Measurements from ENCODE around the gene KCNQ1.
"Not testable (repeated sequence)": the region's sequence is repeated elsewhere in the genome, so short reads cannot be mapped to it uniquely, and the experiment has no call there.

The KCNQ1 gene

DNA sequence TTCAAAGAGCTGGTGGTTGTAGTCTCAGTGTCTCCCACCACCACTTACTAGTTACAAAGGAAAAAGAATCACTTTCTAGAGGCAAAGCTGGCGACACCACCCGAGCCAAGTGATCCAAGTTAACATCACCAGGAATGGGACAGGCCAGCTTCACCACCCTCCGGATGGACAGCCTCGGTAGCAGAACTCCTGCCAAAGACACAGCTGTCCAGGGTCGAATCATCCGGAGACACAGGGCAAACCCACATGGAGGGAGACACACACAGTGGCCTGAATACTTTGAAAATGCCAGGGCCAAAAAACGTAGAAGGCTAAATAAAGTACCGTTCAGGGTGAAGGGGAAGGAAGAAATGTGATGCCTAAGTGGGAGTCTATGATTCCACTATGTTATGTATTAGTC, 33.1 kb downstream of the KCNQ1 start:
- DNase-seq: no peak

- not testable (repeated sequence) for DNase-seq
These were observed 35.5 kb downstream of the KCNQ1 start for GRCh38 chr11:2480067-2480873.

DNA sequence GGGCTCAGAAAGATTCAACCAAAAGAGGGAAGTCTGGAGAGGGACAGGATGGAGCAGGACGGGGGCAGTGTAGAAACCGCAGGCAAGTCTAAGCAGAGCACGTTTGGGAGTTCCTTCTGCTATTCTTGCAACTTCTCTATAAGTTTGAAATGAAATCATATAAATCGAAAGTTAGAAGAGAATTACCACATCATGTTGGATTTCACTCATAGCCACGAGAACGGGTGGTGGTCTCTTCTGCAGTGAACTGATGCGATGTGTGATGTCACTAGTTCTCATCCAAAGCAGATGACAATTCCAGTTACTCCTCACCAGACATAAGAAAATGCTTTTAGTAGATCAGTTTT, 36.0 kb downstream of the KCNQ1 start:
- no peak for DNase-seq

- DNase-seq: no peak
These were observed 36.4 kb downstream of the KCNQ1 start for GRCh38 chr11:2481253-2481652.

DNA sequence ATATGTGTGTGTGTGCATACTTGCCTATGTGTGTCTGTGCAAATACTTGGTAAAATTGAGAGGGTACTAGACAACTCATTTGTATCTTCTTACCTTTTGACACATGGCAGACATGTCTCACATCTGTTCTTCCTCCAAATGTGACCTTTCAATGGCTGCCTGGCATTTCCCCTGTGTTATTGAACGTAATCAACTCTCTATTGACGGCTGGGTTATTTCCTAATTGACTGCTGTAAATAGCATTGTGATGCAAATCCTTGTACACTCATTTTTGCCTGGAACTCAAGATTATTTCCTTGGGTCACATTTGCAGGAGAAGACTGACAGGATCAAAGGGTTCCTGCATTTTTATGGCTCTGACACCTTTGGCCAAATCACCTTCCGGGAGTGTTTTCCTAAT, 37.4 kb downstream of the KCNQ1 start:
- no peak for DNase-seq

DNA sequence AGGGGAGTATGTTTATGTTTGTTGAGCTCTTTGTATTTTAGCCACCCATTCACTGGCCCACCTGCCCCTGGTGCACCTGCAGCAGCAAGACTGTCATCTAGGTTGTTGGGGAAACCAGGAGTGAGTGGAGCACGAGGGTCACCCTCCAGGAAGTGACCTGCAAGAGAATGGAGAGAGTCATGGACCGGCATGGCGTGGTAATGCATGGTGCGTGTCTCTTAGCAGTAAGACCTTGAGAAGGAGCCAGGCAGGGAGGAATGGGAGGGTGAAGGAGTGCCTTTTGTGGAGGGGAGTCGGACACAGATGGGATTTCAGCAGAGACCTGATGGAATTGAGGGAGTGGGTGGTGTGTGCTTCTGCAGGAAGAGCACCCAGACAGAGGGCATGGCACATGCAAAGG, 37.9 kb downstream of the KCNQ1 start:
- no peak for DNase-seq

DNA sequence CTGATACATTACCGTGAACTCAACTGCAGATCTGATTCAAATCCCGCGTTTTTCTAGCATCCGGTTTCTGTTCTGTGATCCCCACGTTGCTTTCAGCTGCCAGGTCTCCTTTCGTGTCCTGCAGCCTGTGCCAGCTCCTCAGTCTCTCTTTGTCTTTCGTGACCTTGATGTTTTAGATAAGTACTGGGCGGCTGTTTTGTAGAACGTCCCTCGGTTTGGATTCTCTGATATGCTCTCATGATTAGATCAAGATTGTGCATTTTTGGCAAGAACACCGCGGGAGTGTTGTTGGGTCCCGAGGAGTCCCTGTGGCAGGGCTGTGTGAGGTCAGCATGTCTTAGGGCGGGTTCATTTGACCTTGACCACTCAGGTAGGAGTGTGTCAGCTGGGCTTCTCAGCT, 38.6 kb downstream of the KCNQ1 start:
- DNase-seq: peak in 1 of 2 experiments; percentile 6

GRCh38 chr11:2484576-2485125, 39.8 kb downstream of the KCNQ1 start:
- DNase-seq: no peak

- DNase-seq: no peak
These were observed 43.2 kb downstream of the KCNQ1 start for GRCh38 chr11:2488004-2488403.

- no peak for DNase-seq
These were observed 44.3 kb downstream of the KCNQ1 start for GRCh38 chr11:2489083-2489482.

- DNase-seq: not testable (repeated sequence)
These were observed 53.1 kb downstream of the KCNQ1 start for GRCh38 chr11:2497951-2498350.

- no peak for DNase-seq
These were observed 53.9 kb downstream of the KCNQ1 start for GRCh38 chr11:2498750-2499149.

DNA sequence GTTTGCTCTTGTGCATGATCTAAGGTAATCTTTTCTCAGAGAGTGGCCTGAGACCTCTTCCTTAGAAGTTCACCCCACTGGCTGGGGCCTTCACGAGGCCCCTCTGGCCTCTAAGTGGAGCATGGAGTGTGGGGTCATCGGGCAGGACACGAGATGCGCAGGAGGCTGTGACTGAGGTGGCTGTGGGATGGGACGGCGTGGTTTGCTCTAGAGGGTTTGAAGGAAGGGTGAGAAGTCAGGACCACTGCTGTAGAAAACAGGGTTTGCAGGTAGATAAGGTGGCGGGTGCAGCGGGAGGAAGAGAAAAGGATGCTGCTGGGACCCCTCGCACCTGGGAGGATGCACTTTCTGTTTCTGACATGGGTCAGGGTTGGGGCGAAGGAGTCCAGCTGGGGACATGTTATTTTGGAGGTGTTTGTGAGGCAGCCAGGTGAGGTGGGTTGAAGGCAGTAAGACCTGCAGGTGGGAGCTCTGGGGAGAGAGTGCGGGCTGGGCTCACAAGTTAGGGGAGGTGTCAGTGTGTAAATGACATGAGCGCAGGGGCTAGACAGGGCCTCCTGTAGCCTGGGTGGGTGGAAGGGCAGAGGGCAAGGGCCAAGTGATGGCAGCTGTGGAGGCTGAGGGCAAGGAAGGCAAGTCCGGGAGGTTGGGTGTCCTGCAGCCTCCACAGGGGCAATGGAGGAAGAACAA, 62.5 kb downstream of the KCNQ1 start:
- DNase-seq: no peak

DNA sequence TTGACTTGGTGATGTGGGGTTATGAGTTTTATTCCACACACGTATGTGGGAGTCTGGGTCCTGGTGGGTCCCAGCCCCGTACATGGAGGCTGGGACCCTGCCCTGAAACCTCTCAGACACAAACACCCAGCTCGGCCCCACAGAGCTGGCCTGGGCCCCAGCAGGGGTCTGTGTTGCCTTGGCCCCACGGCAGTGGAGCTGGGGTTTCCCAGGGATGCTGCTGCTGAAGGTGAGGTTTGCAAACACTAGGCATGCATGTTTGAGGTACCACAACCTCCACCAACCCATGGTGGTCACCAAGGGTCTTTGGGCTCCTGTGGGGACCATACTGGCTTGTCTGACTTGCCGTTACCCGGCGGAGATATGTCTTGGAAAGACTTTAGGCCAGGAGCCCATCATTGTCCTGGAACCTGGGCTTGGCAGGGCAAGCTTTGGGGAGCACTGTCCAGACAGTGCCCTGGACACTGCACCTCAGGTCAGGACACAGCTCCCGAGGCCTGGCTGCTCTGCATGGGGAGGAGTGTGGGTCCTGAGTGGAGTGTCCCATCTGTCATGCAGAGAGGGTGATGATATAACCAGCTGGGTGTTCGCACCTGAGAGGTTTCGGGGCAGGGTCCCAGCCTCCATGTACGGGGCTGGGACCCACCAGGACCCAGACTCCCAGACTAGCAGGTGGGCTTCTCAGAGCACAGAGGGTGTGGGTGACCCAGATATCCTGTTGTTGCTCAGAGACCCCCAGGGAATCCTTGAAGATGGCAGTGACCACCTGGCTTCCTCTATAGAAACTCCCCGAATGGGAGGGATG, 63.3 kb downstream of the KCNQ1 start:
- no peak for DNase-seq

DNA sequence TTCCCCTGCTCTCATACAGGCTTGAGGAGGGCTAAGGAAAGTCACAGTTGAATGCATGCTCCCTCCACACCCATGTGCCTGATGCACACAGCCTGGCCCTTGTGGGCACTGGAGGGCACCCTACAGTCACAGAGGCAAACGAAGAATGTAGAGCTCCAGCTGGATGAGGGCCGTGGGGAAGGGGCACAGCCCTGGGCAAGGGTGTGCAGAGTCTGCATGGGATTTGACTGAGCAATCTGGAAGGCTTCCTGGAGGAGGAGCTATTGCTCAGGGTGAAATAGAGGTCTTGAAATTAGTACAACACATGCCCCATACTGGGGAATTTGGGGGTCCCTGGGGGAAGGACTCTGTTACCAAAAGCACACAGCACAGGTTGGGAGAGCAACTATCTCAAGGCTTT, 64.0 kb downstream of the KCNQ1 start:
- DNase-seq: no peak

DNA sequence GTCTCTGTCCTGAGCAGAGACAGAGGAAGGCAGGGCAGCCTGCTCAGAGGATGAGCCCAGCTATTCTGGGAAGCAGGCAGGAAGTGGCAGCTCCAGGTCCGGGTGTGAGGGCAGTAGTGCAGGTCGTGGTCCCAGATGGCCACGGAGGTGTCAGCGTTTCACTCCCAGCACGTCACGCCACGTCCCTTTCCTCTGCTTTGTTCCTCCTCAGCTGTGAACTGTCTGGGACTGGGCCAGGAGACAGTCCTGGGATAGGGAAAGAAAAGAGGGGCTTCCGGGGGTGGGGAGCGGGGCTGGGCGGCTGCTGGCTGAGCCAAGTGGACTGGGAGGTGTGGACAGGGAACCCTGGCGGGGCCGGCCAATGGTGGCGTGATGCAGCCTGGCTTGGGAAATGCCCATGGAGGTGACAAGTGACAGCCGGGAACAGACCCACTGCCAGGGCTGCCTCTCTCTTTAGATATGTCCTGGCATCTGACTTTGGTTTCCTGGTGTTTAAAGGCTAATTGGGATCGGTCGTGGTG, 64.7 kb downstream of the KCNQ1 start:
- DNase-seq: no peak

DNA sequence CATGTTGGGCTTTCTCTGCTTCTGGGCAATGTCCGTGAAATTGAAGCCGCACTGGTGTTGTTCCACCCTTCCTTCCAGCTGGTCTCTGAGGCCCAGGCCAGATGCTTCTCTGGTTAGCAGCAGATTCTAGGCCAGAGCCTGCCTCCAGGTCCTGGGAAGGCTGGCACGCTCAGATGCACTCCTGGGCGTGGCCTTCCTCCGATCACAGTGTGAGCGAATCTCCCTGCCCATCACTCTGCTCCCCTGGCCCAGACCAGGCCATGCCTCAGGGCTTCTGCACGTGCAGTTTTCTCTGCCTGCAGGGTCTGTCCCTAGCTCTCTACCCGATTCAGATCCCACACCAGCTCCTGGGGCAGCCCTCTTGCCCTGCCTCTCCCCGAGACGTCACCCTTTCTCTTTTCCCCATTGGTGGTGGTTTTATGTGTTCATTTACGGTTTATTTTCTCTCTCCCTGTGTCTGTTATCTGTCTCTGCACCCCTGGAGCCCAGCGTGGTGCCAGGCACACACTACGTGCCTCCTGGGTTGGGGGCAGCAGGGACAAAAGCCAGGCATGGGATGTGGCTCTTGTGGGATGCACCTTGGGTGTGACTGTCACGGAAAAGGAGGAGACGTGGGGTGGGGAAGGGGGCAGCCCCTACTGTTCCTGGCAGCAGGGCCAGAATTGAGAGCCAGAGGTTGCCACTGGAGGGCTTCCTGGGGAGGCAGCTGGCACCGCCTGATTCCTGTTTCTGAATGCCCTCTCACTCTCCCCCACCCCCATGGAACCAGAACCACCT, 66.0 kb downstream of the KCNQ1 start:
- no peak for DNase-seq

DNA sequence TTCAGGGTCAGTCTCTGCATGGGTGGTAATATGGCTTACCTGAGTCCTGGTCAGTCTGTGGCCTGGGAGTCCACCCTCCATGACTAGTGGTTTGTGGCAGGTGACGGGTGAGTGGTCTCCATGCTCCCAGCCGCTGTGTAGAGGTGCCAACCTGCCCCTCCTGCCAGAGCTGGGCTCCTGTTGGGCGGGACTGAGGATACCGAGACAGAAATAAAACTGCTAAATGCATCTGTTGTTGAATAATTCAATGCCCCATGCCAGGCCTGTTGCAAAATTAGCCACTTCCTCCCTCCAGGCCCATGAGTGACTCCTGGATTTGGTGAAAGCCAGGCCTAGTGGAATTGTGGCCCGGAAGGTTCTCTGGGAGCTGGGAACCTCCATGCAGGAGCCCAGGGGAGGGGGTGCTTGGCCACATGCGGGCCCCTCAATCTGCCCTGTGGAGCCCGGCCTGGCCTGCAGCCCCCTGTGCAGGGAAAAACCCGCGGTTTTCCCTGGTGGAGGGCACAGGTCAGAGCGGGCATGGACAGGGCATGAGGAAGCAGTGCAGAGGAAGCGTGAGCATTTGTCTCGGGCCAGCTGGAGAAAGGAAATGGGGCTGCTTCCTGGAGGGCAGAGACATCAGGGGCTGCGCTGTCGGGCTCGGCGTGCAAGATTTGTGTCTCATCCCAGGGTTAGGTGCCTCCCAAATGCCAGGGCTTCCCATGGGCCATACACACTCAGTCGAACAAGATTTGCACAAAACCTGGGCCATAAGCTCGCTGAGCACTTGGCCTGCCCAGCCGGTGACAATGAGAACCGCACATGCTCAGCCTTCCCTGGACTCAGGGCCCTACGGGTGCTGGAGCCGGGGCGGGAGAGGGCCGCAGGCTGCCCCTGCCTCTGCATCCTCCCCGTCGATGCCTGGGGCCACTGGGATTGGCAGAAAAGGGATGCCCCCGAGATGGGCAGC, 66.9 kb downstream of the KCNQ1 start:
- no peak for DNase-seq

GRCh38 chr11:2512431-2513407, 67.9 kb downstream of the KCNQ1 start:
- DNase-seq: no peak

DNA sequence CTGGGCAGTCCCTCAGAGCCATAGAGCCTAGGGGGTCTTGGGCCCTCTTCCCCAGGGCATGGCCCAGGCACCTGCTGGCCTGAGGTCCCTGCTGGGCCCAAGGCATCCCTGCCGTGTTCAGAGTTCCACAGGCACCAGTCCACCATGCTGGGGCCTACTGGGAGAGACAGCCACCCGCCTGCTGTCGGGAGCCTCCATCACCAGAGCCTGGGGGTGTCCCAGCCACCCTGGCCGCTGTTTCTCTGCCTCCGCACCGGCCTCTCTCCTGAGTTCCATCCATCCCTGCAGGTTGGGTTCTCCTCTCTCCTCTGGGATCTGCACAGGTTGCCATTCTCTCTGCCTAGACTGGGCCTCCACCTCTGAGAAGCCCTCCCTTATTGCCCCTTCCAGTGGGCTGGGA, 68.6 kb downstream of the KCNQ1 start:
- no peak for DNase-seq

Measured in NCI-H187 (cell line).